AG09309 (cell line): ENCODE results near the gene EPHX1.

ENCODE experiments used
- DNase-seq: peaks from one replicate; pipeline ENCODE4 v3.0.0-alpha.2; 2010; ENCODE audit warnings: low read depth
- H3K4me3 ChIP-seq: 2 replicates; pipeline ENCODE4 v1.5.1; 2011; ENCODE audit warnings: mild to moderate bottlenecking, low read depth, low read length, moderate library complexity; ENCODE audit not compliant: control insufficient read depth
- CTCF ChIP-seq: IDR thresholded peaks from 2 replicates; pipeline ENCODE4 v1.5.1; 2011; ENCODE audit warnings: mild to moderate bottlenecking, low read depth, low read length, inconsistent platforms; ENCODE audit not compliant: insufficient read depth, control insufficient read depth; ENCODE audit errors: missing control alignments

Gene EPHX1

DNA sequence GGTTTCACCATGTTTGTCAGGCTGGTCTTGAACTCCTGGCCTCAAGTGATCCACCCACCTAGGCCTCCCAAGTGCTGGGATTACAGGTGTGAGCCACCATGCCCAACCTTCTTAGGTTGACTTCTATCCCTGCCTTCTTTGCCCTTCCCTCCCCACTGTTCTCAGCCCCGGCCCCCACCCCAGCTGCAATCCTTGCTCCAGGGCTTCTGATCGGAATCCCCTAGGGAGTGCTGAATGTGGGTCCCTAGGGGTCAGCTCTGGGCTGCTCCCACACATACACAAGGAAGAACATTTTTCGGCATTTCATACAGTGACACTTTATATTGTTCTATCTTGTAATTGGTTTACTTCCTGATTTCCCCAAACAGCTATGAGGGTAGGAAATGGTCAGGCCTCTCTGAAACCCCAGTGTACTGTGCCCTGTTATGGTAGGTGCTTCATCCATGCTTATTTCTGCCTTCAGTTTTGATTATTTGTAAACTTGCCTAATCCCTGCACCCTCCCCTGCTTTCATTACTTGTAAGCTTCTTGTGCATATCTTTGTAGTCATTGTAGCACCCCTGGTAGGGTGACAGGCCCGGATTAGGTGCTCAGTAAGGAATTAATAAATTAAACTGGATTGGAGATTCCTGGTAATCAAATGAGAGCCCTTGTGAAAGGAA is 38.1 kb upstream of the EPHX1 start:
- no peak overlapping the region for H3K4me3 ChIP-seq
- DNase-seq = no peak
- no peak for TF ChIP-seq CTCF

DNA sequence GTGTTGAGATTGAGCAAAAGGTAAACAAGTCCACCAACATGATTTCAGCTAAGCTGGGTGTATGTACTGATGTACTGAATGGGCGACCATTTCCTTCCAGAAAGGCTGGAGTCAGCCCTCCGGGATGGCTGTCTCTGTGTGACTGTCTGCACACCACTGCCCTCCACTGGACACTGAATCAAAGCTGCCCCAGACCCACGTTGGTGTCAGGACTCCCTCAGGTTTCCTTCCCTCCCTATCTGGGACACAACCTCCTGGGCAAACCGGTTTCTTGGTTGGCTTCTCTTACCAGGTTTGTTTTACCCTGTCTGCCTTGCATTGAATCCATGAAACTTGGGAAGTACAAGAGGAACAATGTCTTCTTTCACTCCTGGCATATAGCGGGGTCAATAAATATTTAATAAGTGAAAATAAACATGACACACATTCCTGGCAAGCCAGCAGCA is 37.6 kb upstream of the EPHX1 start:
- peak; percentile 93 for TF ChIP-seq CTCF
- DNase-seq = peak; percentile 49

GRCh38 chr1:225772848-225773247 is 37.1 kb upstream of the EPHX1 start:
- H3K4me3 ChIP-seq = no peak overlapping the region

More for the DNA sequence above, 37.6 kb upstream of the EPHX1 start:
- no peak overlapping the region for H3K4me3 ChIP-seq

GRCh38 chr1:225774281-225775147 is 35.4 kb upstream of the EPHX1 start:
- no peak for DNase-seq
- no peak for TF ChIP-seq CTCF
- H3K4me3 ChIP-seq = no peak overlapping the region

More at GRCh38 chr1:225772848-225773247, 37.1 kb upstream of the EPHX1 start:
- DNase-seq = no peak
- TF ChIP-seq CTCF = no peak

DNA sequence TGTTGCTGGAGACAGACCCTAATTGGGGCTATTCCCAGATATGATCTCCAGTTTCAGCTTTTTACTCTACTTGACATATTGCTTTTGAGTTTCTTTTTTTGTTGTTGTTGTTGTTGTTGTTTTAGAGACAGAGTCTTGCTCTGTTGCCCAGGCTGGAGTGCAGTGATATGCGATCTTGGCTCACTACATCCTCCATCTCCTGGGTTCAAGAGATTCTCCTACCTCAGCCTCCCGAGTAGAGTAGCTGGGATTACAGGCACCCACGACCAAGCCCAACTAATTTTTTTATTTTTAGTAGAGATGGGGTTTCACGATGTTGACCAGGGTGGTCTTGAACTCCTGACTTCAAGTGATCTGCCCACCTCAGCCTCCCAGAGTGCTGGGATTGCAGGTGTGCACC is 33.6 kb upstream of the EPHX1 start:
- TF ChIP-seq CTCF = no peak
- no peak overlapping the region for H3K4me3 ChIP-seq
- no peak for DNase-seq

DNA sequence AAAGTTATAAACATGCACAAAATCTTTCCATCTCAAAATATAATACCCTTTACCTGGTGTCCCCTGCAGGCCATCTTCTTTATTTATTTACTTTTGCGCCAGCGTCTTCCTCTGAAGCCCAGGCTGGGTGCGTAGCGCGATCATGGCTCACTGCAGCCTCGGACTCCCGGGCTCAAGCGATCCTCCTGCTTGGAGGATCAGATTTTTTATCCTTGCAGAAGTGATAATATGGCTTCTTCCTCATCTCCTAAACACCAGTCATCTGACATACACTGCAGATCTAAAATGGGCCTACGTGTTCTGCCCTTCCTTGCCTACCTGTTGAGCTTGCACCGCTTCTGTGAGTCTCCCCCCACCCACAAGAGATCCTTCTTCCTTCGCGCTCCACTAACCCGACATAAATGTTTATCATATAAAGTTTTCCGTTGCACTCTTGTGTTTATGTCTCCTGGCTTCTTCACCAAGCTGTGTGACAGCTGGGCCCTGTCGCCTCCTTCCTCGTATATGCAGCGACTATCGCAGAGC is 32.8 kb upstream of the EPHX1 start:
- no peak for DNase-seq
- peak overlapping the region; percentile 81 for H3K4me3 ChIP-seq

More for the DNA sequence above, 32.8 kb upstream of the EPHX1 start:
- no peak for TF ChIP-seq CTCF
